Measurements from ENCODE around the gene CNGA3.
"Not testable (repeated sequence)": the region's sequence is repeated elsewhere in the genome, so short reads cannot be mapped to it uniquely, and the experiment has no call there.

CNGA3 gene

GRCh38 chr2:98394595-98395153 lies 48.4 kb downstream of the CNGA3 start:
- H3K4me3 ChIP-seq (ENCODE audit: insufficient read depth, low read depth, low read length), result no peak overlapping the region
- no peak overlapping the region for H3K27ac ChIP-seq (ENCODE audit: insufficient read depth, low read depth, low read length, poor library complexity, severe bottlenecking)
- no peaks in the 10 kb centered on the region for H3K4me1 ChIP-seq (ENCODE audit: control insufficient read depth, insufficient read depth, low read length)
- no peaks in the 10 kb centered on the region for H3K36me3 ChIP-seq (ENCODE audit: control insufficient read depth, insufficient read depth, low read length)
- H3K27me3 ChIP-seq (ENCODE audit: control insufficient read depth, insufficient read depth, low read length, poor library complexity, severe bottlenecking), result no peaks in the 10 kb centered on the region
- 31 to 49% methylated on average over 3 of the region's 3 CpGs for WGBS, 2 experiments
- no peaks in the 10 kb centered on the region for H3K9me3 ChIP-seq (ENCODE audit: control insufficient read depth, low read length)

- 96% methylated on average over 6 of the region's 6 CpGs for WGBS, 2 experiments
- Histone ChIP-seq H3K4me1 (ENCODE audit: control insufficient read depth, insufficient read depth, low read length) (no peaks in the 10 kb centered on the region), H3K27me3 (ENCODE audit: control insufficient read depth, insufficient read depth, low read length, poor library complexity, severe bottlenecking) (no peaks in the 10 kb centered on the region), H3K36me3 (ENCODE audit: control insufficient read depth, insufficient read depth, low read length) (no peaks in the 10 kb centered on the region), H3K27ac (ENCODE audit: insufficient read depth, low read depth, low read length, poor library complexity, severe bottlenecking) (no peak overlapping the region), H3K4me3 (ENCODE audit: insufficient read depth, low read depth, low read length) (no peak overlapping the region), H3K9me3 (ENCODE audit: control insufficient read depth, low read length) (no peaks in the 10 kb centered on the region)
Observed at GRCh38 chr2:98395977-98396376, 49.7 kb downstream of the CNGA3 start.

DNA sequence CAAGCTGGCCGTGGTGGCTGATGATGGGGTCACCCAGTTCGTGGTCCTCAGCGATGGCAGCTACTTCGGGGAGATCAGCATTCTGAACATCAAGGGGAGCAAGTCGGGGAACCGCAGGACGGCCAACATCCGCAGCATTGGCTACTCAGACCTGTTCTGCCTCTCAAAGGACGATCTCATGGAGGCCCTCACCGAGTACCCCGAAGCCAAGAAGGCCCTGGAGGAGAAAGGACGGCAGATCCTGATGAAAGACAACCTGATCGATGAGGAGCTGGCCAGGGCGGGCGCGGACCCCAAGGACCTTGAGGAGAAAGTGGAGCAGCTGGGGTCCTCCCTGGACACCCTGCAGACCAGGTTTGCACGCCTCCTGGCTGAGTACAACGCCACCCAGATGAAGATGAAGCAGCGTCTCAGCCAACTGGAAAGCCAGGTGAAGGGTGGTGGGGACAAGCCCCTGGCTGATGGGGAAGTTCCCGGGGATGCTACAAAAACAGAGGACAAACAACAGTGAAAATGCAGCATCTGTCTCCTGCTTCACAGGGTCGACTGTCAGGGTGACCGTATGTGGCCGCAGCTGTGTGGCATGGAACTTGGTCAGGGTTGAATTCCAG lies 50.6 kb downstream of the CNGA3 start:
- H3K36me3 ChIP-seq (ENCODE audit: control insufficient read depth, insufficient read depth, low read length), result no peaks in the 10 kb centered on the region
- 95% methylated on average over 23 of the region's 23 CpGs for WGBS, 2 experiments
- no peak overlapping the region for H3K4me3 ChIP-seq (ENCODE audit: insufficient read depth, low read depth, low read length)
- no peaks in the 10 kb centered on the region for H3K9me3 ChIP-seq (ENCODE audit: control insufficient read depth, low read length)
- H3K4me1 ChIP-seq (ENCODE audit: control insufficient read depth, insufficient read depth, low read length), result no peaks in the 10 kb centered on the region
- H3K27me3 ChIP-seq (ENCODE audit: control insufficient read depth, insufficient read depth, low read length, poor library complexity, severe bottlenecking), result no peaks in the 10 kb centered on the region
- H3K27ac ChIP-seq (ENCODE audit: insufficient read depth, low read depth, low read length, poor library complexity, severe bottlenecking), result no peak overlapping the region

GRCh38 chr2:98399140-98399539 lies 52.9 kb downstream of the CNGA3 start:
- H3K27ac ChIP-seq (ENCODE audit: insufficient read depth, low read depth, low read length, poor library complexity, severe bottlenecking), result no peak overlapping the region
- no peak overlapping the region for H3K4me3 ChIP-seq (ENCODE audit: insufficient read depth, low read depth, low read length)
- WGBS, 2 experiments, result 94 to 95% methylated on average over 2 to 3 of the region's 4 CpGs
- no peaks in the 10 kb centered on the region for H3K9me3 ChIP-seq (ENCODE audit: control insufficient read depth, low read length)
- H3K36me3 ChIP-seq (ENCODE audit: control insufficient read depth, insufficient read depth, low read length), result no peaks in the 10 kb centered on the region
- H3K4me1 ChIP-seq (ENCODE audit: control insufficient read depth, insufficient read depth, low read length), result no peaks in the 10 kb centered on the region
- H3K27me3 ChIP-seq (ENCODE audit: control insufficient read depth, insufficient read depth, low read length, poor library complexity, severe bottlenecking), result no peaks in the 10 kb centered on the region

- Histone ChIP-seq H3K27me3 (ENCODE audit: control insufficient read depth, insufficient read depth, low read length, poor library complexity, severe bottlenecking) (no peaks in the 10 kb centered on the region), H3K4me1 (ENCODE audit: control insufficient read depth, insufficient read depth, low read length) (no peaks in the 10 kb centered on the region), H3K36me3 (ENCODE audit: control insufficient read depth, insufficient read depth, low read length) (no peaks in the 10 kb centered on the region), H3K9me3 (ENCODE audit: control insufficient read depth, low read length) (no peaks in the 10 kb centered on the region), H3K27ac (ENCODE audit: insufficient read depth, low read depth, low read length, poor library complexity, severe bottlenecking) (no peak overlapping the region), H3K4me3 (ENCODE audit: insufficient read depth, low read depth, low read length) (no peak overlapping the region)
Observed at GRCh38 chr2:98403878-98404277, 57.6 kb downstream of the CNGA3 start.

DNA sequence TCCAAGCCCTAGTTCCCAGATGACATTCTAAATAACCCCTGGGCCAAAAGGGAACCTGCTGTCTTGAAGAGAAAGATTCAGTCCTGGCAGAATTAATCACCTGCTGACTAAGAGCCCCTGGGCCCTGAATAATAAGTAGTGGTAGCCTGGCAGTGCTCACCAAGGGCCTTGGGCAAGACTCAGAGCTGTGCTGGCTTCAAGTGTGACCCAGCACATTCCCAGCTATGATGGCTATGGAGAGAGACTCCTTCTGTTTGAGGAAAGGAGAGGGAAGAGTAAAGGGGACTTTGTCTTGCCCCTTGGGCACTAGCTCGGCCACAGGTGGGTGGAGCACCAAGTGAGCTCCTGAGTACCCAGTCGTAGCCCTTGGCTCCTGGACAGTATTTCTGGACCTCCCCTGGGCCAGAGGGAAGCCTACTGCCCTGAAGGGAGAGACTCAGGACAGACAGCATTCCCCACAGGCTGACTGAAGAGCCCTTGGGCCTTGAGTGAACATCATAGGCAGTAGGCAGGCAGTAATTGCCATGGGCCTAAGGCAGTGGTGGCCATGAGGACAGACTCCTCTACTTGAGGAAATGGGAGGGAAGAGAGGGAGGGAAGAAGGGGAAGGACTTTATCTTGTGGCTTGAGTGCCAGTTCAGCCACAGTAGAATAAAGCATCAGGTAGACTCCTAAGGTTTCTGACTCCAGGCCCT lies 58.4 kb downstream of the CNGA3 start:
- Histone ChIP-seq H3K9me3 (ENCODE audit: control insufficient read depth, low read length) (no peaks in the 10 kb centered on the region), H3K4me1 (ENCODE audit: control insufficient read depth, insufficient read depth, low read length) (no peaks in the 10 kb centered on the region), H3K27me3 (ENCODE audit: control insufficient read depth, insufficient read depth, low read length, poor library complexity, severe bottlenecking) (no peaks in the 10 kb centered on the region), H3K4me3 (ENCODE audit: insufficient read depth, low read depth, low read length) (no peak overlapping the region), H3K36me3 (ENCODE audit: control insufficient read depth, insufficient read depth, low read length) (no peaks in the 10 kb centered on the region), H3K27ac (ENCODE audit: insufficient read depth, low read depth, low read length, poor library complexity, severe bottlenecking) (no peak overlapping the region)
- 89 to 90% methylated on average over 2 of the region's 2 CpGs for WGBS, 2 experiments

GRCh38 chr2:98405301-98405700 lies 59.0 kb downstream of the CNGA3 start:
- H3K4me3 ChIP-seq (ENCODE audit: insufficient read depth, low read depth, low read length), result no peak overlapping the region
- H3K9me3 ChIP-seq (ENCODE audit: control insufficient read depth, low read length), result no peaks in the 10 kb centered on the region
- WGBS, 2 experiments, result 87 to 90% methylated on average over 2 of the region's 2 CpGs
- no peaks in the 10 kb centered on the region for H3K4me1 ChIP-seq (ENCODE audit: control insufficient read depth, insufficient read depth, low read length)
- no peaks in the 10 kb centered on the region for H3K36me3 ChIP-seq (ENCODE audit: control insufficient read depth, insufficient read depth, low read length)
- H3K27ac ChIP-seq (ENCODE audit: insufficient read depth, low read depth, low read length, poor library complexity, severe bottlenecking), result no peak overlapping the region
- H3K27me3 ChIP-seq (ENCODE audit: control insufficient read depth, insufficient read depth, low read length, poor library complexity, severe bottlenecking), result no peaks in the 10 kb centered on the region

GRCh38 chr2:98408155-98408554 lies 61.9 kb downstream of the CNGA3 start:
- H3K27ac ChIP-seq (ENCODE audit: insufficient read depth, low read depth, low read length, poor library complexity, severe bottlenecking), result no peak overlapping the region
- WGBS, 2 experiments, result 86 to 94% methylated on average over 5 of the region's 5 CpGs
- H3K9me3 ChIP-seq (ENCODE audit: control insufficient read depth, low read length), result no peaks in the 10 kb centered on the region
- no peak overlapping the region for H3K4me3 ChIP-seq (ENCODE audit: insufficient read depth, low read depth, low read length)
- H3K36me3 ChIP-seq (ENCODE audit: control insufficient read depth, insufficient read depth, low read length), result no peaks in the 10 kb centered on the region
- H3K4me1 ChIP-seq (ENCODE audit: control insufficient read depth, insufficient read depth, low read length), result no peaks in the 10 kb centered on the region
- H3K27me3 ChIP-seq (ENCODE audit: control insufficient read depth, insufficient read depth, low read length, poor library complexity, severe bottlenecking), result no peaks in the 10 kb centered on the region

DNA sequence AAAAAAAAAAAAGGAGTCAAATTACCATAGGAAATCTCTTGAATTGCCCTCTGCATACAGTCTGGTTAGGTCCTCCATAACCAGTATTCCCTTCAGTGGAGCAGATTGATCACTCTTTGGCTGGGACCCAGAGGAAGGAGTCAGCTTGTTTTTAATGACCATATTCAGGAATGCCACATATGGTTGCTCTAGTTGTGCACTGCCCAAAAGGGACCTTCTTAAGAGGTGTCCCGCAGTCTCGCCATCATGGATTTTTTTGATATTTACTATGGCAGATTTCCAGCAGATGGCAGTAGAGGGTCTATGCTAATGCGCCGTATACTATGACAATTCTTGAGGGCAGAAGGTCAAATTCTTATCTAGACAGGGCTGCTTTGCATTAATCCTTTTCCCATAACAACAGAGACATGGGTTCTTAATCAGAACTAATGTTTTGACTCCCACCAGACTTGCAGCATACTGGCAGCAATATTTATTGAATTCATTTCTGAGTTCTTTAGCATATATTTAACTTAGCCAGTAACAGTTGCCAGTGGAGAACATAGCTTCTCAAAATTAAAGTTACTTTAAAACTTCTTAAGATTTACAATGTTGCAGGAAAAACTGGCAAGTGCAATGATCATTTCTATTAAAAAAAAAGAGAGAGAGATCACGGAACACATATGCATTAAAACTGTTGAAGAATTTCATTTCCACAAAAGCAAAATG lies 66.6 kb downstream of the CNGA3 start:
- H3K36me3 ChIP-seq (ENCODE audit: control insufficient read depth, insufficient read depth, low read length), result no peaks in the 10 kb centered on the region
- no peaks in the 10 kb centered on the region for H3K27me3 ChIP-seq (ENCODE audit: control insufficient read depth, insufficient read depth, low read length, poor library complexity, severe bottlenecking)
- H3K4me3 ChIP-seq (ENCODE audit: insufficient read depth, low read depth, low read length), result no peak overlapping the region
- 64 to 70% methylated on average over 4 of the region's 5 CpGs for WGBS, 2 experiments
- no peaks in the 10 kb centered on the region for H3K4me1 ChIP-seq (ENCODE audit: control insufficient read depth, insufficient read depth, low read length)
- H3K9me3 ChIP-seq (ENCODE audit: control insufficient read depth, low read length), result no peaks in the 10 kb centered on the region
- no peak overlapping the region for H3K27ac ChIP-seq (ENCODE audit: insufficient read depth, low read depth, low read length, poor library complexity, severe bottlenecking)

DNA sequence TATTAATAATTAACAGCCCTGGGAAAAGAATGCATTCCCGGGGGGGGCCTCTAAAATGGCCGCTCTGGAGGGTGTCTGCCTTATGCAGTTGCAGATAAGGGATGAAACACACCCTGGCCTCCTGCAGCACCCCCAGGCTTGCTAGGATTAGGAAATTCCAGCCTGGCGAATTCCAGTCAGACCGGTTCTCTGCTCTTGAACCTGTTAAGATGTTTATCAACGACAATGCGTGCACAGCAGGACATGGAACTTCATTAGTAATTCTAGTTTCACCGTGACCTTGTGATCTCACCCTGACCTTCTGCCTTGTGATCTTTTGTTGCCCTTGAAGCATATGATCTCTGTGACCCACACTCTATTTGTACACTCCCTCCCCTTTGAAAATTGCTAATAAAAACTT lies 68.0 kb downstream of the CNGA3 start:
- not testable (repeated sequence) for H3K4me1 ChIP-seq (ENCODE audit: control insufficient read depth, insufficient read depth, low read length); H3K27ac ChIP-seq (ENCODE audit: insufficient read depth, low read depth, low read length, poor library complexity, severe bottlenecking); H3K27me3 ChIP-seq (ENCODE audit: control insufficient read depth, insufficient read depth, low read length, poor library complexity, severe bottlenecking)

More for the DNA sequence above, 68.0 kb downstream of the CNGA3 start:
- H3K9me3 ChIP-seq (ENCODE audit: control insufficient read depth, low read length); H3K36me3 ChIP-seq (ENCODE audit: control insufficient read depth, insufficient read depth, low read length); H3K4me3 ChIP-seq (ENCODE audit: insufficient read depth, low read depth, low read length): not testable (repeated sequence)
- WGBS, 2 experiments, result 93% methylated on average over 7 of the region's 7 CpGs
